Fibroblast of pulmonary artery (primary cell): ENCODE results near the gene C1QA.

Experiments
- DNase-seq: peaks from one replicate; pipeline ENCODE4 v3.0.0-alpha.2; 2010; ENCODE audit warnings: low read depth
- H3K4me3 ChIP-seq: replicated peaks from 2 replicates; pipeline ENCODE4 v1.5.1; 2011; ENCODE audit warnings: low read depth, mild to moderate bottlenecking, control low read depth, low read length, moderate library complexity
- TF ChIP-seq, protein P1 (sequence below): IDR thresholded peaks from 2 replicates; pipeline ENCODE4 v1.5.1; 2011; ENCODE audit warnings: mild to moderate bottlenecking, control low read depth, low read length, inconsistent platforms; ENCODE audit errors: missing control alignments

Gene C1QA, protein sequence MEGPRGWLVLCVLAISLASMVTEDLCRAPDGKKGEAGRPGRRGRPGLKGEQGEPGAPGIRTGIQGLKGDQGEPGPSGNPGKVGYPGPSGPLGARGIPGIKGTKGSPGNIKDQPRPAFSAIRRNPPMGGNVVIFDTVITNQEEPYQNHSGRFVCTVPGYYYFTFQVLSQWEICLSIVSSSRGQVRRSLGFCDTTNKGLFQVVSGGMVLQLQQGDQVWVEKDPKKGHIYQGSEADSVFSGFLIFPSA

DNA sequence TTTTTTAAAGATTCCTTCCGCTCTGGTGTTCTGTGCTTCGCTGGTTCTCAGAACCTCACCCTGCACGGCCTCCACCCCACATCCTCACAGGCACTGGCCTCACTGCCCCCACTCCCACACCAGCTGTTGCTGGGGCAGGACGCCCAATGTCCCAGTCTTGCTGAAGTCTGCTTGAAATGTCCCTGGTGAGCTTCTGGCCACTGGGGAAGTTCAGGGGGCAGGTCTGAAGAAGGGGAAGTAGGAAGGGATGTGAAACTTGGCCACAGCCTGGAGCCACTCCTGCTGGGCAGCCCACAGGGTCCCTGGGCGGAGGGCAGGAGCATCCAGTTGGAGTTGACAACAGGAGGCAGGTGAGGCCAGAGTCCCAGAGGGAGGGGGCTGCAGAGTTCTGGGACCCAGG is at the start of gene C1QA:
TSS of gene C1QA (plus strand) at position 276 of the 400 bp plus-strand sequence. CDS start 989 bp downstream, outside the sequence.
- H3K4me3 ChIP-seq = no peak within 1 kb of the TSS
- no peak for DNase-seq
- TF ChIP-seq, protein P1, sequence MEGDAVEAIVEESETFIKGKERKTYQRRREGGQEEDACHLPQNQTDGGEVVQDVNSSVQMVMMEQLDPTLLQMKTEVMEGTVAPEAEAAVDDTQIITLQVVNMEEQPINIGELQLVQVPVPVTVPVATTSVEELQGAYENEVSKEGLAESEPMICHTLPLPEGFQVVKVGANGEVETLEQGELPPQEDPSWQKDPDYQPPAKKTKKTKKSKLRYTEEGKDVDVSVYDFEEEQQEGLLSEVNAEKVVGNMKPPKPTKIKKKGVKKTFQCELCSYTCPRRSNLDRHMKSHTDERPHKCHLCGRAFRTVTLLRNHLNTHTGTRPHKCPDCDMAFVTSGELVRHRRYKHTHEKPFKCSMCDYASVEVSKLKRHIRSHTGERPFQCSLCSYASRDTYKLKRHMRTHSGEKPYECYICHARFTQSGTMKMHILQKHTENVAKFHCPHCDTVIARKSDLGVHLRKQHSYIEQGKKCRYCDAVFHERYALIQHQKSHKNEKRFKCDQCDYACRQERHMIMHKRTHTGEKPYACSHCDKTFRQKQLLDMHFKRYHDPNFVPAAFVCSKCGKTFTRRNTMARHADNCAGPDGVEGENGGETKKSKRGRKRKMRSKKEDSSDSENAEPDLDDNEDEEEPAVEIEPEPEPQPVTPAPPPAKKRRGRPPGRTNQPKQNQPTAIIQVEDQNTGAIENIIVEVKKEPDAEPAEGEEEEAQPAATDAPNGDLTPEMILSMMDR = no peak

DNA sequence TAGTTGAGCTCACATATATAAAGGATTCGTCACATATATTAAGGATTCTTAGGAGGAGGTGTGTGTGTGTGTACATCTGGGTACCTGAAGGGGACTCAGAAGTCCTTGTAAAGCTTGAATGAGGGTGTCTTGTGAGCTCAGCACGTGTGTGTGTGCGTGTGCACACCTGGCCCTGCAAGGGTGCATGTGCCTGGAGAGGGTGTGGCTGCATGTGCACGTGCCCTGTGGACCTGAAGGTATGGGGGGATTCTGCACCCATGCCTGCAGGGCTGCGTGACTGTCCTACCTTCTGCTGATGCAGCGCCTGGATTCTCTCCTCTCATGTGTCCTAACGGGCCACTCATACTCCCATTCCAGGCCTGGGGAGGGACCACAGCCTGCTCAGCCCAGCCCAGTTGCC is 49.2 kb upstream of the C1QA start:
- TF ChIP-seq, protein P1 = no peak
- DNase-seq = no peak
- no peak overlapping the region for H3K4me3 ChIP-seq

DNA sequence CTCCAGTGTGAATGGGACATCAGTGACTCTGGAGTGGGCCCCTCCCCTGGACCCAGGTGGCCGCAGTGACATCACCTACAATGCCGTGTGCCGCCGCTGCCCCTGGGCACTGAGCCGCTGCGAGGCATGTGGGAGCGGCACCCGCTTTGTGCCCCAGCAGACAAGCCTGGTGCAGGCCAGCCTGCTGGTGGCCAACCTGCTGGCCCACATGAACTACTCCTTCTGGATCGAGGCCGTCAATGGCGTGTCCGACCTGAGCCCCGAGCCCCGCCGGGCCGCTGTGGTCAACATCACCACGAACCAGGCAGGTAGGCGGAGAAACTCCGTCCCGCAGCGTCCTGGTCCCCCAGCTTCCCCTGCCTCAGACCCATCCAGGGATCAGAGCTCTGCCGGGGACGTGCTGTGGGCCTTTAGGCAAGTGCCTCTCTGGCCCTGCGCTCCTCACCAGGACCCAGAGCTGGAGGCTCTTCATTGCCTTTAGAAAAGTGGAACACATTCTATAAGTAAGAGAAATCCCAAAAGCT is 47.5 kb upstream of the C1QA start:
- no peak overlapping the region for H3K4me3 ChIP-seq
- TF ChIP-seq, protein P1 = no peak
- no peak for DNase-seq

DNA sequence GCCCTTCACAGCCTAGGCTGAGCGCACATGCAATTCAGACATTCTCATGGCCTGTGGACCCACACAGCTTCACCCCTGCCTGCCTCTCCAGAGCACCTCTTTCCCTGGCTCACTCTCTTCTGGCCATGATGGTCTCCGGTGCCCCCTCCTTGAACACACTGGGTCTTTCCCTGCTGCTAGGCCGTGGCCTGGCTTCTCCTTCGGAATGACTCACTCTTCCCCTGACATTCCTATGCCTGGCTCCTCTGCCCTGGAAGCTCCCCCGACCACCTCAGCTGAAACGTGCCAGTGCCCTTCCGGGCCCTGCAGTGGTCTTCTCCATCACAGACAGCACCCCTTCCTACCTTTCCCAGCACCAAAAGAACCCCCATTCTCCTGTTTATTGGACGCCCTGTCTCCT is 44.9 kb upstream of the C1QA start:
- TF ChIP-seq, protein P1 = no peak
- no peak overlapping the region for H3K4me3 ChIP-seq
- DNase-seq = no peak

DNA sequence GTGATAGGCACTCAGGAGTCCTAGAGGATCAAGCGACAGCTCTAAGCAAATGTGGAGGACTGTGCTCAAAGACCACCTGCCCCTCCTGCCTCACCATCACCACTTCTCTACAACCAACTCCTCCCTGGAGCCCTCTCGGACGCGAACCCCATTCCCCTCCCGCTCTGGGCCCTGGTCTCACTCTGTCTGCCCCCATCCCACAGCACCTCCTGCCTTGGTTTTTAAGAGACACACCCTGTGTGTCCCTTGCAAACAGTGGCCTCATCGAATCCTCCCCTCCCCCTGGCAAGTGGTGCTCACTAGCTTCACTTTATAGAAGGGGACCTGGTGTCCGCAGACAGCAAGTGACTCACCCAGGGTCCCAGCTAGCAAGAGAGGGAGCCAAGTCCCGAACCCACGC is 44.4 kb upstream of the C1QA start:
- TF ChIP-seq, protein P1 = no peak
- no peak overlapping the region for H3K4me3 ChIP-seq
- DNase-seq = no peak

GRCh38 chr1:22592919-22593790 is 43.3 kb upstream of the C1QA start:
- no peak for DNase-seq
- H3K4me3 ChIP-seq = no peak overlapping the region
- TF ChIP-seq, protein P1 = no peak
